A673 (cell line): ENCODE measurements around the gene FOXK1.

Experiments used
- CTCF ChIP-seq: fragments of 300-800, 200-600 bp; sonication (generic); conservative IDR thresholded peaks from 2 replicates; pipeline ENCODE4 v1.5.1; 2017; ENCODE audit warnings: low read depth, mild to moderate bottlenecking, antibody characterized with exemption, low read length, moderate library complexity, mixed read lengths
- EZH2 ChIP-seq: fragments of 200-600 bp; sonication (generic); IDR thresholded peaks from 2 replicates; pipeline ENCODE4 v1.6.1; 2017; ENCODE audit warnings: borderline replicate concordance, low read depth, mild to moderate bottlenecking, mixed read lengths, antibody characterized with exemption, low read length; ENCODE audit not compliant: poor library complexity, severe bottlenecking

GRCh38 chr7:4731803-4732202 lies 49.7 kb downstream of the FOXK1 start:
- TF ChIP-seq CTCF = no peak
- TF ChIP-seq EZH2 = no peak
